ES-I3 (cell line): ENCODE results near the gene HAPLN2.
A peak's percentile ranks its signal among the peaks of the same experiment; 100 is the strongest.

Experiments
- H3K36me3 ChIP-seq: 2 replicates; pipeline ENCODE4 v1.6.1; 2013; ENCODE audit warnings: mild to moderate bottlenecking, low read length, control low read depth, moderate library complexity; ENCODE audit not compliant: insufficient read depth
- H3K4me1 ChIP-seq: 2 replicates; pipeline ENCODE4 v1.6.1; 2013; ENCODE audit warnings: mild to moderate bottlenecking, control low read depth, low read length; ENCODE audit not compliant: insufficient read depth
- H3K9ac ChIP-seq: 2 replicates; pipeline ENCODE4 v1.6.1; 2013; ENCODE audit warnings: low read depth, mild to moderate bottlenecking, low read length, moderate library complexity
- H3K9me3 ChIP-seq: 2 replicates; pipeline ENCODE4 v1.6.1; 2013; ENCODE audit warnings: mild to moderate bottlenecking, low read length, moderate library complexity; ENCODE audit not compliant: control insufficient read depth, insufficient read depth

Gene HAPLN2

GRCh38 chr1:156654700-156655099 lies 35.5 kb downstream of the HAPLN2 start:
- no peak overlapping the region for H3K9ac ChIP-seq
- peaks cover 13% of the 10 kb centered on the region for H3K4me1 ChIP-seq
- no peaks in the 10 kb centered on the region for H3K36me3 ChIP-seq
- H3K9me3 ChIP-seq = no peaks in the 10 kb centered on the region

- no peaks in the 10 kb centered on the region for H3K36me3 ChIP-seq
- no peak overlapping the region for H3K9ac ChIP-seq
- H3K9me3 ChIP-seq = no peaks in the 10 kb centered on the region
- H3K4me1 ChIP-seq = peaks cover 16% of the 10 kb centered on the region
Observed at GRCh38 chr1:156655151-156655903, 36.1 kb downstream of the HAPLN2 start.

- H3K36me3 ChIP-seq = no peaks in the 10 kb centered on the region
- no peaks in the 10 kb centered on the region for H3K9me3 ChIP-seq
- peaks cover 22% of the 10 kb centered on the region for H3K4me1 ChIP-seq
- no peak overlapping the region for H3K9ac ChIP-seq
Observed at GRCh38 chr1:156655904-156656516, 36.8 kb downstream of the HAPLN2 start.

GRCh38 chr1:156656806-156657740 lies 37.9 kb downstream of the HAPLN2 start:
- Histone ChIP-seq H3K9me3 (no peaks in the 10 kb centered on the region), H3K9ac (peak overlapping the region; percentile 53; the same call in 1 of the 2 replicates), H3K36me3 (no peaks in the 10 kb centered on the region), H3K4me1 (peaks cover 32% of the 10 kb centered on the region)

- no peaks in the 10 kb centered on the region for H3K36me3 ChIP-seq
- H3K9me3 ChIP-seq = no peaks in the 10 kb centered on the region
- peaks cover 40% of the 10 kb centered on the region for H3K4me1 ChIP-seq
- H3K9ac ChIP-seq = no peak overlapping the region; the same call in 1 of the 2 replicates
Observed at GRCh38 chr1:156657741-156658319, 38.6 kb downstream of the HAPLN2 start.

GRCh38 chr1:156658496-156658895 lies 39.3 kb downstream of the HAPLN2 start:
- Histone ChIP-seq H3K9ac (no peak overlapping the region), H3K36me3 (no peaks in the 10 kb centered on the region), H3K4me1 (peaks cover 46% of the 10 kb centered on the region), H3K9me3 (no peaks in the 10 kb centered on the region)

GRCh38 chr1:156658945-156659574 lies 39.8 kb downstream of the HAPLN2 start:
- Histone ChIP-seq H3K9ac (no peak overlapping the region), H3K36me3 (no peaks in the 10 kb centered on the region), H3K4me1 (peaks cover 52% of the 10 kb centered on the region), H3K9me3 (no peaks in the 10 kb centered on the region)

GRCh38 chr1:156659661-156659987 lies 40.4 kb downstream of the HAPLN2 start:
- Histone ChIP-seq H3K4me1 (peaks cover 58% of the 10 kb centered on the region), H3K9ac (no peak overlapping the region), H3K9me3 (no peaks in the 10 kb centered on the region), H3K36me3 (no peaks in the 10 kb centered on the region)

- Histone ChIP-seq H3K36me3 (no peaks in the 10 kb centered on the region), H3K4me1 (peaks cover 59% of the 10 kb centered on the region), H3K9ac (peak overlapping the region; percentile 37), H3K9me3 (no peaks in the 10 kb centered on the region)
Observed at GRCh38 chr1:156659988-156660751, 41.0 kb downstream of the HAPLN2 start.

GRCh38 chr1:156660752-156661112 lies 41.5 kb downstream of the HAPLN2 start:
- Histone ChIP-seq H3K9ac (peak overlapping the region; percentile 37), H3K4me1 (peaks cover 59% of the 10 kb centered on the region), H3K36me3 (no peaks in the 10 kb centered on the region), H3K9me3 (no peaks in the 10 kb centered on the region)

- peaks cover 73% of the 10 kb centered on the region for H3K4me1 ChIP-seq
- H3K36me3 ChIP-seq = no peaks in the 10 kb centered on the region
- no peaks in the 10 kb centered on the region for H3K9me3 ChIP-seq
- H3K9ac ChIP-seq = peak overlapping the region; percentile 37; the same call in 1 of the 2 replicates
Observed at GRCh38 chr1:156662005-156662799, 43.0 kb downstream of the HAPLN2 start.

GRCh38 chr1:156662800-156663055 lies 43.5 kb downstream of the HAPLN2 start:
- H3K9me3 ChIP-seq = no peaks in the 10 kb centered on the region
- H3K9ac ChIP-seq = peak overlapping the region; percentile 2; the same call in 1 of the 2 replicates
- H3K4me1 ChIP-seq = peaks cover 78% of the 10 kb centered on the region

GRCh38 chr1:156663178-156663577 lies 44.0 kb downstream of the HAPLN2 start:
- H3K9ac ChIP-seq = peak overlapping the region; percentile 24; the same call in 1 of the 2 replicates
- H3K9me3 ChIP-seq = no peaks in the 10 kb centered on the region
- H3K4me1 ChIP-seq = peaks cover 83% of the 10 kb centered on the region
- H3K36me3 ChIP-seq = no peaks in the 10 kb centered on the region

More at GRCh38 chr1:156662800-156663055, 43.5 kb downstream of the HAPLN2 start:
- no peaks in the 10 kb centered on the region for H3K36me3 ChIP-seq
